Heart right ventricle (tissue), 16 donors: ENCODE results near the gene AGO1. TPM values are rescaled to one million over a fixed set of nuclear protein-coding genes. Genes with fewer than 3 reads are reported as not detected.

Source experiments
- ATAC-seq, 8 donors: fragments of 200-7000 bp; cut with Tn5 transposase; one replicate each; pipeline ENCODE4 v1.9.1; 2020; ENCODE audit warnings: mild to moderate bottlenecking in 8 of 8, moderate library complexity in 8 of 8, moderate number of reproducible peaks in 1 of 8
- DNase-seq, 2 donors: peaks; one replicate each; pipeline ENCODE4 v3.0.0-alpha.2; 2020
- H3K27ac ChIP-seq, 10 donors: fragments of 200-600 bp; sonication (generic) in 2 of 10; one replicate each; pipeline versions ENCODE4 v1.5.0 to v1.8.0; 2020 to 2022; ENCODE audit warnings: mild to moderate bottlenecking in 3 of 10
- H3K27me3 ChIP-seq, 7 donors: fragments of 200-600 bp; one replicate each; pipeline ENCODE4 v1.8.0; 2021 to 2022; ENCODE audit warnings: mild to moderate bottlenecking in 2 of 7
- H3K36me3 ChIP-seq, 9 donors: fragments of 200-600 bp; sonication (generic) in 1 of 9; one replicate each; pipeline versions ENCODE4 v1.5.0 to v1.8.0; 2020 to 2022; ENCODE audit warnings: mild to moderate bottlenecking in 2 of 9
- H3K4me1 ChIP-seq, 9 donors: fragments of 200-600 bp; sonication (generic) in 1 of 9; one replicate each; pipeline versions ENCODE4 v1.5.0 to v1.8.0; 2020 to 2022; ENCODE audit warnings: mild to moderate bottlenecking in 4 of 9
- H3K4me3 ChIP-seq, 10 donors: fragments of 200-600 bp; sonication (generic) in 2 of 10; one replicate each; pipeline versions ENCODE4 v1.5.0 to v1.8.0; 2020 to 2022; ENCODE audit warnings: mild to moderate bottlenecking in 7 of 10, moderate library complexity in 2 of 10
- H3K9me3 ChIP-seq, 11 donors: fragments of 200-600 bp in 10 of 11; sonication (generic) in 2 of 11; one replicate each; pipeline versions ENCODE4 v1.5.0 to v1.8.0; 2013 to 2022; ENCODE audit warnings: mild to moderate bottlenecking in 2 of 11, control low read depth in 1 of 11, moderate library complexity in 1 of 11
- CTCF ChIP-seq, 9 donors: fragments of 200-600 bp; sonication (generic) in 2 of 9; IDR thresholded peaks; one replicate each; pipeline versions ENCODE4 v1.5.0 to v1.8.0; 2021 to 2022; ENCODE audit warnings: antibody characterized with exemption in 9 of 9, mild to moderate bottlenecking in 5 of 9, moderate library complexity in 1 of 9
- WGBS, 2 donors: extraction: QIAGEN DNeasy Blood & Tissue Kit; methylation state at CpG; one replicate each; pipeline ENCODE4 v1.1.7; 2013; ENCODE audit warnings: inconsistent platforms in 1 of 2; 5-methylcytosine and 5-hydroxymethylcytosine counted together
- intact Hi-C, 10 donors: fragments of 100-400 bp; cut with DNase I; formaldehyde crosslinking; loops; one replicate each; pipeline versions ENCODE4 v1.11.1 to v1.14.2; 2022
- polyA plus RNA-seq, 2 donors: library from polyadenylated mRNA; stranded (reverse); fragments of 200-250 nt; gene quantifications; one replicate each; pipeline ENCODE4 v1.2.3, GENCODE V29; 2013
- total RNA-seq, 10 donors: library from RNA; stranded (reverse); fragmentation: NEBNext Ultra II Directional in 3 of 10; extraction: Animal tissue kit (Norgen Biotek cat#: 25700) in 3 of 10; gene quantifications; one replicate each; pipeline versions ENCODE4 v1.2.1 to v1.2.4, GENCODE V29; 2021 to 2023
- donor health status: Arrhythmogenic right ventricular cardiomyopathy.
- donor health status: ischemic (EF 13 %, LVEDD 7.1; RV severe dilation, severe dysfunction).
- donor health status: healthy with polysubstance abuse.
- donor health status: DM: no; HTN: yes; CAD: no.
- donor health status: DM: no; HTN: no; CAD: no.
- donor health status: ischemic (EF 25% LVEDD 6.9; RV normal size, moderate dysfunction).
- donor health status: ischemic (EF 25% LVEDD 5.7; RV mildly dilated, moderate dysfunction).
- donor health status: healthy.
- donor health status: DM: yes; HTN: yes; CAD: no.
- donor health status: Ischemic cardiomyopathy.
- donor health status: ischemic (EF 35%, LVEDD 5.7; RV mildly dilated, moderate dysfunction).
- donor health status: nonischemic (EF 11% LVEDD 7.7; RV severe dilation, severe dysfunction).
- donor health status: DM: yes; HTN: yes; CAD: no.
- donor health status: PGD.
- donor health status: ischemic (EF 29% LVEDD 5.4; RV normal size, mild dysfunction).
- donor health status: nonischemic (EF 23%, LVEDD 6.1; RV moderate dilation, normal function).

Gene AGO1
- total and polyA plus RNA-seq, 12 donors, result 1.9 to 26.5 (median 21.9) TPM

GRCh38 chr1:35876988-35877387, 6.0 kb upstream of the AGO1 start:
- ATAC-seq, result no peak
- no peak for TF ChIP-seq CTCF (IDR thresholded peaks at IDR 0.05)

GRCh38 chr1:35881850-35882273, 1.1 kb upstream of the AGO1 start:
- H3K9me3 ChIP-seq, result no peaks in the 10 kb centered on the region
- DNase-seq (no peak), ATAC-seq (no peak)
- WGBS, 2 donors, result 36 to 38% methylated on average over 4 of the region's 4 CpGs
- no peak overlapping the region for H3K27ac ChIP-seq
- H3K36me3 ChIP-seq, result no peaks in the 10 kb centered on the region
- intact Hi-C loops, result loop anchor here in 3 of 10 donors (5.0 to 10.0 kb wide), 2 partner anchors 45 to 203 kb away; partner anchors contain the start of genes ADPRS (in 2 of the 3) and TEKT2 (in 2 of the 3)
- H3K4me1 ChIP-seq, result peaks cover 0 to 39% (median 30%) of the 10 kb centered on the region in 9 donors
- TF ChIP-seq CTCF (IDR thresholded peaks at IDR 0.05), result no peak
- H3K27me3 ChIP-seq, result no peaks in the 10 kb centered on the region
- H3K4me3 ChIP-seq, result no peak overlapping the region

More at GRCh38 chr1:35876988-35877387, 6.0 kb upstream of the AGO1 start:
- H3K27ac ChIP-seq, result no peak overlapping the region
- no peaks in the 10 kb centered on the region for H3K36me3 ChIP-seq
- WGBS, 2 donors, result 20 to 32% methylated on average over 5 of the region's 5 CpGs
- H3K27me3 ChIP-seq, result no peaks in the 10 kb centered on the region
- H3K4me3 ChIP-seq, result no peak overlapping the region
- H3K9me3 ChIP-seq, result no peaks in the 10 kb centered on the region
- no peak for DNase-seq
- no peaks in the 10 kb centered on the region for H3K4me1 ChIP-seq
- intact Hi-C loops, result no loop called here

GRCh38 chr1:35882586-35882944, 444 bp upstream of the AGO1 start:
- TF ChIP-seq CTCF (IDR thresholded peaks at IDR 0.05), result no peak
- no peaks in the 10 kb centered on the region for H3K27me3 ChIP-seq
- ATAC-seq (peak in 1 of 8 donors; percentile 5), DNase-seq (no peak)
- 43 to 47% methylated on average over 16 of the region's 16 CpGs for WGBS, 2 donors
- H3K27ac ChIP-seq, result peak overlapping the region in 7 of 10 donors; percentile 27 to 91 (median 80)
- H3K4me1 ChIP-seq, result peaks cover 2 to 46% (median 36%) of the 10 kb centered on the region in 9 donors
- peak overlapping the region in 9 of 10 donors; percentile 90 to 100 (median 98) for H3K4me3 ChIP-seq
- no peaks in the 10 kb centered on the region for H3K9me3 ChIP-seq
- no peaks in the 10 kb centered on the region for H3K36me3 ChIP-seq
- intact Hi-C loops, result loop anchor here in 3 of 10 donors (5.0 to 10.0 kb wide), 2 partner anchors 45 to 202 kb away; partner anchors contain the start of genes ADPRS (in 2 of the 3) and TEKT2 (in 2 of the 3)

GRCh38 chr1:35883635-35884101, 659 bp downstream of the AGO1 start:
- intact Hi-C loops, result loop anchor here in 3 of 10 donors (1.0 to 10.0 kb wide), 3 partner anchors 44 to 201 kb away; partner anchors contain the start of genes ADPRS (in 2 of the 3), TEKT2 (in 2 of the 3) and AGO3 (in 1 of the 3)
- peak; percentile 40 to 52 for DNase-seq
- TF ChIP-seq CTCF (IDR thresholded peaks at IDR 0.05), result no peak
- Histone ChIP-seq H3K9me3 (no peaks in the 10 kb centered on the region), H3K36me3 (peaks cover 0 to 6% (median 0%) of the 10 kb centered on the region in 9 donors), H3K4me3 (peak overlapping the region; percentile 90 to 100 (median 98)), H3K27me3 (no peaks in the 10 kb centered on the region), H3K27ac (peak overlapping the region in 9 of 10 donors; percentile 78 to 91 (median 84)), H3K4me1 (peaks cover 2 to 57% (median 36%) of the 10 kb centered on the region in 9 donors)
- ATAC-seq, result peak; percentile 20 to 56 (median 40)
- 1% methylated on average over 29 of the region's 29 CpGs for WGBS, 2 donors
